PFSK-1 (cell line): ENCODE data around the gene SCGB3A2.

Experiments
- POLR2AphosphoS5 ChIP-seq: IDR thresholded peaks from 2 replicates; pipeline ENCODE4 v1.6.1; 2012; ENCODE audit warnings: low read depth, mild to moderate bottlenecking, control low read depth, low read length, moderate library complexity
- SIN3A ChIP-seq: IDR thresholded peaks from 2 replicates; pipeline ENCODE4 v1.6.1; 2012; ENCODE audit warnings: mild to moderate bottlenecking, low read length, moderate library complexity, borderline replicate concordance; ENCODE audit not compliant: insufficient read depth

DNA sequence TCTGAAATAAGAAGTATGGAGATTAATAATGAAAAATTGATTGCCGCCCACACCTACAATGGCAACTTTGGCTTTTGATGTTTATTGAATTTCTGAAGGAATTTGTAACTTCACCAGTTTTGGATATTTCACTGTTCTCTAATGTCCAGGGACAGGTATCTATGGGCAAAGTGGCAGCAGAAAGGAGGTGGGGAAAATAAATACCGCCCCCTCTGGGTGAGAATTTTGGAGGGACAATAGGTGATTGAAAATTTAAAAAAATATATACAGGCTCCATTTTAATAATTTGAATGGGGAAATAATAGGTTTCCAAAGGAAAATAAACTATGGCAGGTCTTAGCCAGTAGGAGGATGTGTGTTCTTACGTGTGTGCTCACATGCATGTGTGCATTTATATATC, 1.3 kb downstream of the SCGB3A2 start:
- TF ChIP-seq SIN3A (no peak), POLR2AphosphoS5 (no peak)
